ENCODE data around the gene UNK.

GRCh38 chr17:75827308-75828075 lies 42.9 kb downstream of the UNK start:
- peak; percentile 40 to 56 (median 55) for TF ChIP-seq CTCF (IDR thresholded peaks at IDR 0.05)
- no peak for TF ChIP-seq POLR2A (IDR thresholded peaks at IDR 0.05)
- no peak for TF ChIP-seq EP300 (IDR thresholded peaks at IDR 0.05)

Data from ovary (tissue), 3 donors.